ENCODE results near the gene NCS1. TPM values are rescaled to one million over a fixed set of nuclear protein-coding genes. Genes with fewer than 3 reads are reported as not detected.

The NCS1 gene
- polyA plus RNA-seq, 1 donor, result 73.8 TPM

- no peak for DNase-seq
Observed at GRCh38 chr9:130195638-130196037, 23.4 kb downstream of the NCS1 start.

- no peak for DNase-seq
Observed at GRCh38 chr9:130196643-130197042, 24.4 kb downstream of the NCS1 start.

- DNase-seq, result no peak
Observed at GRCh38 chr9:130197386-130197785, 25.2 kb downstream of the NCS1 start.

DNA sequence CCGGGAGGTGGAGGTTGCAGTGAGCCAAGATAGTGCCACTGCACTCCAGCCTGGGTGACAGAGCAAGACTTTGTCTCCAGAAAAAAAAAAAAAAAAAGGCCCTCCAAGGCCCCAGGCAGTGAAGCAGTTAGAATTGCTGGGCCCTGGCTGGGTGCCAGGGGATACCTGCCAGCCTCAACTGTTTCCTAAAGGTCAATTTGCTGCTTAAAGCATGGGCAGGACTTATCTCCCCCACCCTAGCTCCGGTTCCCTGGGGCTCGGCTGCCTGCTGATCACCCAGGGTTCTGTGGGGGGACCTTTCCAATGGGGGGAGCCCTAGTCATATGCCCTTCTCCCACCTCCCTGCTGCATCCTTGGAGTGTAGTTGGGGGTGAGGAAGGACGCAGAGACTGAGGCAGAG, 25.7 kb downstream of the NCS1 start:
- DNase-seq, result no peak

GRCh38 chr9:130198501-130199179, 26.4 kb downstream of the NCS1 start:
- DNase-seq, result no peak

GRCh38 chr9:130199605-130200004, 27.4 kb downstream of the NCS1 start:
- DNase-seq, result no peak

- DNase-seq, result no peak
Observed at GRCh38 chr9:130200038-130200849, 28.0 kb downstream of the NCS1 start.

GRCh38 chr9:130201399-130201873, 29.2 kb downstream of the NCS1 start:
- no peak for DNase-seq

GRCh38 chr9:130201974-130202373, 29.8 kb downstream of the NCS1 start:
- DNase-seq, result no peak

- no peak for DNase-seq
Observed at GRCh38 chr9:130204341-130204740, 32.1 kb downstream of the NCS1 start.

DNA sequence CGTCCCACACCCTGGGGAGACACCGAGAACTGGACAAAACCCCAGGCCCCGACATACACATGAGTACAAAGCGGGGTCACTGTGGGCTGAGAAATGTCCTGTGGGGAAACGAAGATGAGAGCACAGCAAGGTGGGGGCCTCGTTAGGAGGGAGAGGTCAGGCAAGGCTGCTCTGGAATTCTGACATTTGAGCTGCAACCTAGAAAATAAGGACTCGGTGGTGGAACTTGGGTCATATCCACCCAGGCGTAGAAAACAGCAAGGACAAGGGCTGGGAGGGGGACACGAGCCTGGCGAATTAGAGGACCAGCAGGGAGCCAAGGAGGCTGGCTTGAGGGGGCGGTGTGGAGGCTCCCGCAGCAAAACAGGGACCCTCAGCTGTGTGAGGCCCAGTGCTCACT, 32.8 kb downstream of the NCS1 start:
- no peak for DNase-seq

GRCh38 chr9:130205912-130206311, 33.7 kb downstream of the NCS1 start:
- DNase-seq, result no peak

DNA sequence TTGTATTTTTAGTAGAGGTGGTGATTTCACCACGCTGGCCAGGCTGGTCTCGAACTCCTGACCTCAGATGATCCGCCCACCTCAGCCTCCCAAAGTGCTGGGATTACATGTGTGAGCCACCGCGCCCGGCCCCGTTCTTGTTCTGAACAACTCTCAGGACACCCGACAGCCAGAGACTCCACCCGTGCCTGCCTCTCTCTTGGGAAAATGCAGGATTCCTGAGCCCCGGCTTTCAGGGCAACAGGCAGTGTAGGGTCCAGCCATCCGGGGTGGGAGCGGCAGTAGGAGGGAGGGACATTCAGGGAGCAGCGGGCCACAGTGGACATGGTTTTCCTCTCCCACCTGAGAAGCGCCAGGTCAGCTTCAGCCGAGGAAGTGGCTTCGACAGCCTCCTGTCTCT, 34.4 kb downstream of the NCS1 start:
- DNase-seq, result no peak

- DNase-seq, result no peak
Observed at GRCh38 chr9:130207241-130207992, 35.2 kb downstream of the NCS1 start.

- no peak for DNase-seq
Observed at GRCh38 chr9:130208600-130209347, 36.6 kb downstream of the NCS1 start.

DNA sequence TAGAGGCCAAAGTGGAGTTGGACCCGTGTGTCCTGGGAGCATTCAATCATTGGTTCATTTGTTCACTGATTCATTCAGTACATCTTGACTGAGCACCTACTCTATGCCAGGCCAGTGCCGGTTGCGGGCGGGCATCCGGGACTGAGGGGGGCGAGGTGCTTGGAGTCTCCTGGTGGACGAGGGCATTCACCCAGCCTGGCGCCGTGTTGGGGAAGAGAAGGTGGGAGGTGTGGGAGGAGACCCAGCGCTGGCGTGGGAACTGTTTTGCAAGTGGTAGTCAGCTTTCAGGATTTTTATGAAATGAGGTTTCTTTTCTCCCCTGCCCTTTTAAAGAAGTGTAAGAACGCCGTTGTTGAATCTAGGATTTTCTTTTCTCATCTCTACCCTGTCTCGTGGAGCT, 37.2 kb downstream of the NCS1 start:
- no peak for DNase-seq

DNA sequence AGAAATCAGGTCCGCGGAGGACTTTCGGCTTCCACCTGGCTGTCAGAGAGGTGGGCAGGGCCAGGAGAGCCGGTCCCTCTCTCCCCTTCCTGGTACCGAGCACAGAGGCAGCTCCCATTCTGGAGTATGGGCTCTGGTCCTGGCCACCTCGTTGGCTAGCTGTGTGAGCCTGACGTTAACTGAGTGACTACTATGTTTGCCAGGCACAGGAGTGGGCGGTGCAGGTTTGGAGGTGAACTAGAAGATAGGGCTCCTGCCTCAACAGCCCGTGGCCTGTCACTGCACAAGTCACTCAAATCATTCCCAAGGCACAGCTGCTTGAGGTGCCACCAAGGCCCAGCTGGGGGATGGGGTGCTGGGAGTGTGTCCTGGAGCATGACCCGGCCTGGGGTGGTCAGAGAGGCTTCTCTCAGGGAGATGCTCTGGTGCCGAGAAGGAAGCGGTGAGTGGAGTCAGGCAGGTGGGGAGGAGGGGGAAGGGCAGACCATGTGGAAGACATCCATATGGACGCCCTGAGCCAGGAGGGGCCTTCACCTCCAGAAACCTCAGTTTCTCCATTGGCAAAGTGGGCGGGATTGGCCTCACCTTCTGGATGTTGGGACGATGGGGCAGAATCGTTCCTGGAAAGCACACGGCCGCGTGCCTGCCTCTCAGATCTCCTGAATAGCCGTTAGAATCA, 39.5 kb downstream of the NCS1 start:
- no peak for DNase-seq

DNA sequence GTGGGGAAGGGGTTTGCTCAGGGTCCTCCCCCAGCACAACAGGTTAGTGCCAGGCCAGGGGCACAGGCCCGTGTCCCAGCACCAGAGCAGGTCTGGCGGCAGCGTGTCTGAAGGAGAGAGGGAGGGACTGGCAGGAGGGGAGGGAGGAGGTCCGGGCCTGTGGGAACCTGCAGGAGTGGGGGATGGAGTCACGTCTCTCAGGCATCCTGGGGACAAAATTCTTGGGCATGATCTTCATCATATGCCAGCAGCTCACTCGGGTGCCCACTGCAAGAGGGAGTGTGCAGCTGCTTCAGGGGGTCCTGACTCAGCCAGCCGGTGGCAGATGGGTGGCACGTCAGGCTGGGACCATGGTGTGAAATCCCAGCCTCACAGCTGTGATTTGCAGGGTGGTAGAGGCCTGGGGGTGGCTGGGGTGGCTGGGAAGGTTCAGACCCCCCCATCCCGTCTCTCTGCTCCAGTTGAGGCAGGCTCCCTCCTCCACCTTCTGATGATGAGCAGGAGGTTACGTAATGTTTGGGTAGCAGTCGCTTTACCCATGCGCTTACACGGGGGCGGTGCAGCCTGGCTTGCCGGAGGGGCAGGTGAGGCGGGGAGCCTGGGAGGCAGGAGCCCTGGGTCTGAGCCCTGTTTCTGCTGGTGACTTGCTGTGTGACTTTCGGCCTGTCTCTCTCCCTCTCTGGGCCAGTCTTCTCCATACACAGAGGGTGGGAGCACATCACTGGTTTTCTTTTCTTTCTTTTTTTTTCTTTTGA, 40.5 kb downstream of the NCS1 start:
- DNase-seq, result no peak

- DNase-seq, result peak; percentile 57
Observed at GRCh38 chr9:130213911-130214761, 41.9 kb downstream of the NCS1 start.

- no peak for DNase-seq
Observed at GRCh38 chr9:130214776-130215340, 42.7 kb downstream of the NCS1 start.
